ENCODE measurements around the gene TRIM65. TPM values are rescaled to one million over a fixed set of nuclear protein-coding genes. Genes with fewer than 3 reads are reported as not detected.

The TRIM65 gene
- total RNA-seq, 2 donors from 2014 or later, result 27.4 to 35.3 TPM

DNA sequence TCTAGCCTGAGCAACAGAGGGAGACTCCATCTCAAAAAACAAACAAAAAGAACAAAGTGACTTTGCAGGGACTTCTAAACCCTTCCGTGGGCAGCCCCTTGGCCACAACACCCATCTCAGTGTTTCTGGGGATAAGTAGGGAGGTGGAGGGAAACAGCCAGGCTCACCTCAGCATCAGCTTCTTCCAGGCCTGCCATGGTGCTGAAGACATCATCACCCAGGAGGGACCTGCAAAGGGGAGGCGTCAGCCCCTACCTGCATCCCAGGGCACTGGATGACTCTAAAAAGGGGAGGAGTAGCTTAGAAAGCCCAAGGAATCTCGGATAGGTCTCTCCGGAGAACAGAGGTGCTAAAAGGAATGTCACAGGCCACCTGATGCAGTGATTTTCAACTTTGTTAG, 34.3 kb upstream of the TRIM65 start:
- Histone ChIP-seq H3K4me1 (ENCODE audit: control insufficient read depth, insufficient read depth, low read length) (no peaks in the 10 kb centered on the region), H3K27me3 (ENCODE audit: control insufficient read depth, insufficient read depth, low read length, poor library complexity, severe bottlenecking) (no peaks in the 10 kb centered on the region), H3K36me3 (ENCODE audit: control insufficient read depth, insufficient read depth, low read length) (peaks cover 5% of the 10 kb centered on the region), H3K9me3 (ENCODE audit: control insufficient read depth, low read length) (no peaks in the 10 kb centered on the region), H3K4me3 (ENCODE audit: low read length) (no peak overlapping the region), H3K9ac (ENCODE audit: extremely low read depth, low read length, poor library complexity, severe bottlenecking) (no peak overlapping the region), H3K27ac (ENCODE audit: low read depth, low read length) (no peak overlapping the region)
- peaks cover 23% of the 10 kb centered on the region for H3K36me3 Mint-ChIP-seq (ENCODE audit: low read depth)
- H3K4me1 Mint-ChIP-seq, result no peaks in the 10 kb centered on the region
- WGBS, 2 experiments (ENCODE audit: insufficient coverage in 1 of 2, insufficient read length in 1 of 2), result 79 to 87% methylated on average over 3 to 4 of the region's 4 CpGs
- no peak overlapping the region for H3K4me3 Mint-ChIP-seq
- peak; percentile 55 for DNase-seq
- no peaks in the 10 kb centered on the region for H3K27me3 Mint-ChIP-seq (ENCODE audit: insufficient read depth)
- TF ChIP-seq, protein P1, sequence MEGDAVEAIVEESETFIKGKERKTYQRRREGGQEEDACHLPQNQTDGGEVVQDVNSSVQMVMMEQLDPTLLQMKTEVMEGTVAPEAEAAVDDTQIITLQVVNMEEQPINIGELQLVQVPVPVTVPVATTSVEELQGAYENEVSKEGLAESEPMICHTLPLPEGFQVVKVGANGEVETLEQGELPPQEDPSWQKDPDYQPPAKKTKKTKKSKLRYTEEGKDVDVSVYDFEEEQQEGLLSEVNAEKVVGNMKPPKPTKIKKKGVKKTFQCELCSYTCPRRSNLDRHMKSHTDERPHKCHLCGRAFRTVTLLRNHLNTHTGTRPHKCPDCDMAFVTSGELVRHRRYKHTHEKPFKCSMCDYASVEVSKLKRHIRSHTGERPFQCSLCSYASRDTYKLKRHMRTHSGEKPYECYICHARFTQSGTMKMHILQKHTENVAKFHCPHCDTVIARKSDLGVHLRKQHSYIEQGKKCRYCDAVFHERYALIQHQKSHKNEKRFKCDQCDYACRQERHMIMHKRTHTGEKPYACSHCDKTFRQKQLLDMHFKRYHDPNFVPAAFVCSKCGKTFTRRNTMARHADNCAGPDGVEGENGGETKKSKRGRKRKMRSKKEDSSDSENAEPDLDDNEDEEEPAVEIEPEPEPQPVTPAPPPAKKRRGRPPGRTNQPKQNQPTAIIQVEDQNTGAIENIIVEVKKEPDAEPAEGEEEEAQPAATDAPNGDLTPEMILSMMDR (conservative IDR thresholded peaks at IDR 0.05), result no peak
- H3K9me3 Mint-ChIP-seq, result no peaks in the 10 kb centered on the region
- no peak overlapping the region for H3K27ac Mint-ChIP-seq

DNA sequence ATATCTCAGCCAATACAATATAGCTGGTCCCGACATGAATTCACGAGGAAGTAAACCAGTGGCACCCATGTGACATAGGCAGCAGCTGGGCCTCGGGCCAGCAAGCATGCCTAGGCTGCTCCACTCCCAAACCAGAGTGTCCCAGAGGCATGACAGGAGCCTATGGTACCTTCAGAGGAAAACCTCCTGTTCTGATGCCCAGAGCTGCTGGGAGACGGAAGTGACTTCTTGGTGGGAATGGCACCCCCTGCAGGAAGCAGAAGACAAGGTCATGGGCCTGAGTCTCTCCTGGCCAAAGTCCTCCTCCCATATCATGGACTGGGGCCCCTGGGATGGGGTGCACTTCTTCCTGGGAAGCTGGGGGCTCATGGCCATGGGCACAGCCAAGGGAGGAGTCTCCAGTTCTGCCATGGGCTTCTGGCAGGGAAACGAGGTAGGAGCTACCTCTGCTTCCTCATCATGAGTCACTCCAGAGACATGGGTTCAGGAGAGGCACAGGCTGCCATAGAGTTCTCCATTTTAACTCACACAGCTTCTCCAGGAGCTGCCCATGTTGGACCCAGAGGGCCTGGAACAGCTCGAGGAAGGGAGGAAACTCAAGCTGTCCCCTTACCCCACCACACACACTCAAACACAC, 30.7 kb upstream of the TRIM65 start:
- H3K4me1 ChIP-seq (ENCODE audit: control insufficient read depth, insufficient read depth, low read length), result no peaks in the 10 kb centered on the region
- no peak overlapping the region for H3K9ac ChIP-seq (ENCODE audit: extremely low read depth, low read length, poor library complexity, severe bottlenecking)
- peaks cover 13% of the 10 kb centered on the region for H3K36me3 ChIP-seq (ENCODE audit: control insufficient read depth, insufficient read depth, low read length)
- no peaks in the 10 kb centered on the region for H3K27me3 ChIP-seq (ENCODE audit: control insufficient read depth, insufficient read depth, low read length, poor library complexity, severe bottlenecking)
- H3K4me3 Mint-ChIP-seq, result no peak overlapping the region
- WGBS, 2 experiments (ENCODE audit: insufficient coverage in 1 of 2, insufficient read length in 1 of 2), result 88 to 90% methylated on average over 5 to 6 of the region's 6 CpGs
- no peaks in the 10 kb centered on the region for H3K9me3 Mint-ChIP-seq
- peak; percentile 90 for DNase-seq
- H3K4me1 Mint-ChIP-seq, result no peaks in the 10 kb centered on the region
- H3K27ac Mint-ChIP-seq, result no peak overlapping the region
- no peaks in the 10 kb centered on the region for H3K27me3 Mint-ChIP-seq (ENCODE audit: insufficient read depth)
- TF ChIP-seq, protein P1 (conservative IDR thresholded peaks at IDR 0.05), result peak; percentile 82
- H3K36me3 Mint-ChIP-seq (ENCODE audit: low read depth), result peaks cover 24% of the 10 kb centered on the region
- no peak overlapping the region for H3K4me3 ChIP-seq (ENCODE audit: low read length)
- no peaks in the 10 kb centered on the region for H3K9me3 ChIP-seq (ENCODE audit: control insufficient read depth, low read length)
- H3K27ac ChIP-seq (ENCODE audit: low read depth, low read length), result no peak overlapping the region

DNA sequence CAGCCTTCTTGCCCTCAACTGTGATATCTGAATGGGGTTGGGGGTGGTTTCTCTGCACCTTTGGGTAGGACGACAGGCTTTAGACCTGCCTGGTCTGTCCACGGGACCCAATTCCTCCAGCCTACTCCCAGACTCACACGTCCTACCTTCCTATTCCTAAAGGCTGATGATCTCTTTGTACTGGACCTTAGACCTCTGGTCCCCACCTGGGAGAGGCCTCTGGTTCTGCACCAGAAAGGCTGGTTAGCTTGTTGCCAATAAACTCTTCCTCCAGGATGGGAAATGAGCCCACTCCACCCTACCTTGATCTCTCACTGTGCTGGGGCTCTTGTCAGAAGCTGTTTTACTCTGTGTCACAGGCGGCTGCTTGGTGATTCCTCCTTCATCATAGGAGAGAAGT, 29.7 kb upstream of the TRIM65 start:
- H3K4me1 Mint-ChIP-seq, result no peaks in the 10 kb centered on the region
- peaks cover 13% of the 10 kb centered on the region for H3K36me3 ChIP-seq (ENCODE audit: control insufficient read depth, insufficient read depth, low read length)
- no peak overlapping the region for H3K4me3 Mint-ChIP-seq
- WGBS, 2 experiments (ENCODE audit: insufficient coverage in 1 of 2, insufficient read length in 1 of 2), result 83 to 85% methylated on average over 1 to 4 of the region's 4 CpGs
- no peaks in the 10 kb centered on the region for H3K27me3 ChIP-seq (ENCODE audit: control insufficient read depth, insufficient read depth, low read length, poor library complexity, severe bottlenecking)
- no peaks in the 10 kb centered on the region for H3K27me3 Mint-ChIP-seq (ENCODE audit: insufficient read depth)
- no peaks in the 10 kb centered on the region for H3K9me3 Mint-ChIP-seq
- TF ChIP-seq, protein P1 (conservative IDR thresholded peaks at IDR 0.05), result no peak
- peaks cover 20% of the 10 kb centered on the region for H3K36me3 Mint-ChIP-seq (ENCODE audit: low read depth)
- no peak for DNase-seq
- no peaks in the 10 kb centered on the region for H3K9me3 ChIP-seq (ENCODE audit: control insufficient read depth, low read length)
- H3K4me1 ChIP-seq (ENCODE audit: control insufficient read depth, insufficient read depth, low read length), result no peaks in the 10 kb centered on the region
- H3K27ac ChIP-seq (ENCODE audit: low read depth, low read length), result no peak overlapping the region
- H3K4me3 ChIP-seq (ENCODE audit: low read length), result no peak overlapping the region
- H3K27ac Mint-ChIP-seq, result no peak overlapping the region
- no peak overlapping the region for H3K9ac ChIP-seq (ENCODE audit: extremely low read depth, low read length, poor library complexity, severe bottlenecking)
